Measurements from ENCODE around the gene ZXDC. TPM values are rescaled to one million over a fixed set of nuclear protein-coding genes. Genes with fewer than 3 reads are reported as not detected.

The ZXDC gene
- total RNA-seq, 1 experiment from 2014 or later: 28.3 TPM

DNA sequence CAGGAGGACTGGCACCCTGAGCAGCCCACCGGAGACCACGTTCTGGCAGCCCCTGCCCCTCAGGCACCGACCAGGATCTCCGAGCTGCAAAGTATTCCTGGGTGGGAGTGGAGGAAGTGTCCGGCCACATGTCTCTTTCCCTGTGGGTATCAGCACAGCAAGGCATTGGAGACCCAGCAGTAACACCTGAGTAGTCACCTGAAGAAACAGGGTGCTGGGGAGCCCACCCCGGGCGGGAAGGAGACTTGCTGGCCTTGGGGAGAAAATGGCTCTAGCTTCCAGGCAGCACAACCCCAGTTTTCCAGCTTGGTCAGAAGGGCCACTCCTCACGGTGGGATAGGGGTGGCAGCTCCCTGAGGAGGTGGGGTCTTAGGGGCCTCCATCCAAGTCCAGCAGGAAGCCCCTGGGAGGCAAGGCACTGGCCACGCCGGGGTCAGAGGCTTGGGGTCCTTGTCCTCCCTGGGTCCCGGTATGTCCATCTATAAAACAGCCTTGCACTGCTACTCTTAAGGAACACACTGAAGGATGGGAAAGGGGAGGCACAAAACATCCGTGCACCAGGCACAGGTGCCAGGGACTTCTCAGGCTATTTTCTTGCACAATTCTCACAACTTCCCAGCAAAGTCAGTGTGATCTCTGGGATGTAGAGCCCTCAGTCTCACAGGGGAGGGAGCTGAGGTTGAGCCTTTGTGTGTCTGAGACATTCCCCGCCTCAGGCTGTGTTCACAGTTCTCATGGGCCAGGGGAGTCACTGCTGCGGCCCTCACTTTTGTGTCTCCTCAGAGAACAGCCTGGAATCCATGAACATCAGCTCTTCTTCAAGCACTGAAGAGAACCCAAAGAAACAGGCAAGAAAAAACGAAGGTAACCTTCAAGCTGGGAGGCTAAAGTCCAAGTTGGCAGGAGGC is 69.0 kb downstream of the ZXDC start:
- no peak overlapping the region for H2BK120ac ChIP-seq (ENCODE audit: low read depth, low read length, poor library complexity, severe bottlenecking)
- no CpG with 5 or more reads among the region's 15 CpGs for WGBS (ENCODE audit: extremely low coverage, insufficient read length, low lambda C conversion rate)
- no peaks in the 10 kb centered on the region for H3K9me3 Mint-ChIP-seq
- no peak overlapping the region for H4K5ac ChIP-seq (ENCODE audit: insufficient read length, low read depth, low read length)
- no peak overlapping the region for H4K91ac ChIP-seq (ENCODE audit: insufficient read length, low read depth, low read length)
- no peaks in the 10 kb centered on the region; the same call in 1 of the 2 replicates for H3K27me3 ChIP-seq (ENCODE audit: insufficient read depth, low read length)
- no peak overlapping the region for H2BK5ac ChIP-seq (ENCODE audit: insufficient read length, low read length)
- no peak overlapping the region for H2AFZ ChIP-seq (ENCODE audit: low read length)
- no peak overlapping the region for H3K4ac ChIP-seq (ENCODE audit: low read depth, low read length)
- H3K4me3 Mint-ChIP-seq: no peak overlapping the region
- no peak overlapping the region for H3K56ac ChIP-seq (ENCODE audit: insufficient read length, low read depth, low read length)
- DNase-seq: no peak
- TF ChIP-seq CTCF (conservative IDR thresholded peaks at IDR 0.05): no peak
- H4K8ac ChIP-seq (replicated peaks; ENCODE audit: insufficient read length, low read depth, low read length): no peak overlapping the region
- H3K4me1 ChIP-seq (ENCODE audit: insufficient read depth, low read length): no peaks in the 10 kb centered on the region; the same call in 1 of the 2 replicates
- H3K18ac ChIP-seq (ENCODE audit: insufficient read length, low read depth, low read length): no peak overlapping the region
- H3K9ac ChIP-seq (ENCODE audit: extremely low read depth, insufficient read length, low read length): no peak overlapping the region
- peaks cover 4% of the 10 kb centered on the region for H3K27me3 Mint-ChIP-seq (ENCODE audit: low read depth)
- H3K23ac ChIP-seq (ENCODE audit: insufficient read length, low read depth, low read length): no peak overlapping the region
- H3K79me2 ChIP-seq (ENCODE audit: insufficient read depth, low read length): no peaks in the 10 kb centered on the region
- H2AK5ac ChIP-seq (ENCODE audit: insufficient read length, low read length): no peak overlapping the region
- H3K27ac ChIP-seq (ENCODE audit: insufficient read length, low read depth, low read length): no peak overlapping the region
- H3K27ac Mint-ChIP-seq: no peak overlapping the region
- no peak overlapping the region for H2BK15ac ChIP-seq (ENCODE audit: low read depth, low read length)
- no peak overlapping the region for H2BK20ac ChIP-seq (ENCODE audit: low read depth, low read length, poor library complexity, severe bottlenecking)
- no peaks in the 10 kb centered on the region for H3K79me1 ChIP-seq (ENCODE audit: insufficient read depth, low read depth, low read length, poor library complexity, severe bottlenecking)
- no peak overlapping the region for H3T11ph ChIP-seq (ENCODE audit: low read length)
- H4K20me1 ChIP-seq (ENCODE audit: control insufficient read depth, insufficient read depth, insufficient read length): no peaks in the 10 kb centered on the region
- no peak overlapping the region for H2BK12ac ChIP-seq (ENCODE audit: insufficient read length, low read depth, low read length)
- no peaks in the 10 kb centered on the region for H3K23me2 ChIP-seq (ENCODE audit: insufficient read length, low read depth, low read length, poor library complexity, severe bottlenecking)
- H3K4me1 Mint-ChIP-seq: peaks cover 25 to 28% of the 10 kb centered on the region in 2 experiments
- H3K36me3 Mint-ChIP-seq (ENCODE audit: insufficient read depth in 1 of 3, low read depth in 3 of 3): peaks cover 0 to 5% (median 0%) of the 10 kb centered on the region in 3 experiments; a peak in 1 of 7 replicates
- H3K4me2 ChIP-seq (ENCODE audit: insufficient read depth, insufficient read length, low read length): no peak overlapping the region
- no peak overlapping the region for H3K14ac ChIP-seq (ENCODE audit: insufficient read depth, low read length)
- no peaks in the 10 kb centered on the region for H3K9me3 ChIP-seq (ENCODE audit: control insufficient read depth, low read depth, low read length)
